ENCODE data around the gene PRTN3.
"Not testable (repeated sequence)": the region's sequence is repeated elsewhere in the genome, so short reads cannot be mapped to it uniquely, and the experiment has no call there.

PRTN3 gene

DNA sequence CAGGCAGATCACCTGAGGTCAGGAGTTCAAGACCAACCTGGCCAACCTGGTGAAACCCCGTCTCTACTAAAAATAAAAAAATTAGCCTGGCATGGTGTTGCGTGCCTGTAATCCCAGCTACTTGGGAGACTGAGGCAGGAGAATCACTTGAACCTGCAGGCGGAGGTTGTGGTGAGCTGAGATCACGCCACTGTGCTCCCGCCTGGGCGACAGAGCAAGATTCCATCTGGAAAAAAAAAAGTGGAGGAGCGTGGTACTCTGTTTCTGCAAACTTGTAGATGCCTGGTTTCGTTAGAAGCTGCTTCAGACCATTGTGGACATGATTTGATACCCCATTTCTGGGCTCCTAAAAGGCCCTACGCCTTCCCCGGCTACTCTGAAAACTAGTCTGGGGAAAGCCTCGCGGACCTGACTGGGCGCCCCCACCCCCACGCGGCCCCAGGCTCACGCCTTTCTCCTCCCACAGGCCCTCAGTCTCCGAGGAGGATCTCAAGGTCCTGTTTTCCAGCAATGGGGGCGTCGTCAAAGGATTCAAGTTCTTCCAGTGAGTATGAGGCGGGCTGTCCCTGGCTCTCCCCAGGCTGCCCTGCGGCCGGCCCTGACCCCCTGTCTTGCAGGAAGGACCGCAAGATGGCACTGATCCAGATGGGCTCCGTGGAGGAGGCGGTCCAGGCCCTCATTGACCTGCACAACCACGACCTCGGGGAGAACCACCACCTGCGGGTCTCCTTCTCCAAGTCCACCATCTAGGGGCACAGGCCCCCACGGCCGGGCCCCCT is 30.5 kb upstream of the PRTN3 start:
- Mint-ChIP-seq H3K27me3 (no peaks in the 10 kb centered on the region), H3K27ac (no peak overlapping the region), H3K4me1 (peaks cover 20% of the 10 kb centered on the region), H3K9me3 (peaks cover 0 to 6% of the 10 kb centered on the region in 2 donors), H3K4me3 (no peak overlapping the region)
- ATAC-seq = no peak
- no peak for DNase-seq

DNA sequence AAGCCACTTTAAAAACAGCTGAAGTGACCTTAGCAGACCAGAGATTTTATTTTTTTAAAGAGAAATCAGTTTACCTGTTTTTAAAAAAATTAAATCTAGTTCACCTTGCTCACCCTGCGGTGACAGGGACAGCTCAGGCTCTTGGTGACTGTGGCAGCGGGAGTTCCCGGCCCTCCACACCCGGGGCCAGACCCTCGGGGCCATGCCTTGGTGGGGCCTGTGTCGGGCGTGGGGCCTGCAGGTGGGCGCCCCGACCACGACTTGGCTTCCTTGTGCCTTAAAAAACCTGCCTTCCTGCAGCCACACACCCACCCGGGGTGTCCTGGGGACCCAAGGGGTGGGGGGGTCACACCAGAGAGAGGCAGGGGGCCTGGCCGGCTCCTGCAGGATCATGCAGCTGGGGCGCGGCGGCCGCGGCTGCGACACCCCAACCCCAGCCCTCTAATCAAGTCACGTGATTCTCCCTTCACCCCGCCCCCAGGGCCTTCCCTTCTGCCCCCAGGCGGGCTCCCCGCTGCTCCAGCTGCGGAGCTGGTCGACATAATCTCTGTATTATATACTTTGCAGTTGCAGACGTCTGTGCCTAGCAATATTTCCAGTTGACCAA is 29.8 kb upstream of the PRTN3 start:
- no peak for DNase-seq
- no peak for ATAC-seq
- Mint-ChIP-seq H3K27ac (no peak overlapping the region), H3K9me3 (peaks cover 0 to 12% of the 10 kb centered on the region in 2 donors), H3K4me1 (peaks cover 20% of the 10 kb centered on the region), H3K4me3 (no peak overlapping the region), H3K27me3 (no peaks in the 10 kb centered on the region)

DNA sequence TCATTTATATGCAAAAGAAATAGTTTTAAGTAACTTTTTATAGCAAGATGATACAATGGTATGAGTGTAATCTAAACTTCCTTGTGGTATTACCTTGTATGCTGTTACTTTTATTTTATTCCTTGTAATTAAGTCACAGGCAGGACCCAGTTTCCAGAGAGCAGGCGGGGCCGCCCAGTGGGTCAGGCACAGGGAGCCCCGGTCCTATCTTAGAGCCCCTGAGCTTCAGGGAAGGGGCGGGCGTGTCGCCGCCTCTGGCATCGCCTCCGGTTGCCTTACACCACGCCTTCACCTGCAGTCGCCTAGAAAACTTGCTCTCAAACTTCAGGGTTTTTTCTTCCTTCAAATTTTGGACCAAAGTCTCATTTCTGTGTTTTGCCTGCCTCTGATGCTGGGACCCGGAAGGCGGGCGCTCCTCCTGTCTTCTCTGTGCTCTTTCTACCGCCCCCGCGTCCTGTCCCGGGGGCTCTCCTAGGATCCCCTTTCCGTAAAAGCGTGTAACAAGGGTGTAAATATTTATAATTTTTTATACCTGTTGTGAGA is 29.2 kb upstream of the PRTN3 start:
- DNase-seq (no peak), ATAC-seq (no peak)
- Mint-ChIP-seq H3K4me1 (peaks cover 20% of the 10 kb centered on the region), H3K4me3 (no peak overlapping the region), H3K27me3 (no peaks in the 10 kb centered on the region), H3K27ac (peak overlapping the region in 1 of 2 donors; percentile 59), H3K9me3 (peaks cover 4 to 17% of the 10 kb centered on the region in 2 donors)

DNA sequence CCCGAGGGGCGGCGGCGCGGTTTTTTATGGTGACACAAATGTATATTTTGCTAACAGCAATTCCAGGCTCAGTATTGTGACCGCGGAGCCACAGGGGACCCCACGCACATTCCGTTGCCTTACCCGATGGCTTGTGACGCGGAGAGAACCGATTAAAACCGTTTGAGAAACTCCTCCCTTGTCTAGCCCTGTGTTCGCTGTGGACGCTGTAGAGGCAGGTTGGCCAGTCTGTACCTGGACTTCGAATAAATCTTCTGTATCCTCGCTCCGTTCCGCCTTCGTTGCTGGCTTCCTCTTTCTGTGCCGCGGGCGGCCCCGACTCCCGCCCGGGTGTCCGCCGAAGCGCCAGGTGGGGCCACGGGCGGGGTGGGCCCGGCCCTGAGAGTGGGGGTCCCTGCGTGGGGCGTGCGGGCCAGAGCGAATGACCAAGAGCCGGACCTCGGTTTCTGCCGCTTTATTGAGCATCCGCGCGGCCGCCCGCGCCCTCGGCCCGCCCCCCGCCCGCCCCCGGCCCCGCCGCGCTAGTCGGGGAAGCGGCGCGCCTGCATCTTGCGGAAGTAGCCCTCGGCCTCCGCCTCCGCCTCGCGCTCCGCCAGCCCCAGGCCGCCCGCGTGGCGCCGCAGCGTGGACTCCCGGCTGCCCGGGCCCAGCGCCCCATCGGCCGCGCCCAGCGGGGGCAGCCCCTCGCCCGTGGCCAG is 28.6 kb upstream of the PRTN3 start:
- no peak overlapping the region for H3K4me3 Mint-ChIP-seq
- H3K9me3 Mint-ChIP-seq = peaks cover 9 to 22% of the 10 kb centered on the region in 2 donors
- no peak overlapping the region for H3K27ac Mint-ChIP-seq
- no peaks in the 10 kb centered on the region for H3K27me3 Mint-ChIP-seq
- H3K4me1 Mint-ChIP-seq = peaks cover 14% of the 10 kb centered on the region
- DNase-seq = no peak
- peak; percentile 27 for ATAC-seq

DNA sequence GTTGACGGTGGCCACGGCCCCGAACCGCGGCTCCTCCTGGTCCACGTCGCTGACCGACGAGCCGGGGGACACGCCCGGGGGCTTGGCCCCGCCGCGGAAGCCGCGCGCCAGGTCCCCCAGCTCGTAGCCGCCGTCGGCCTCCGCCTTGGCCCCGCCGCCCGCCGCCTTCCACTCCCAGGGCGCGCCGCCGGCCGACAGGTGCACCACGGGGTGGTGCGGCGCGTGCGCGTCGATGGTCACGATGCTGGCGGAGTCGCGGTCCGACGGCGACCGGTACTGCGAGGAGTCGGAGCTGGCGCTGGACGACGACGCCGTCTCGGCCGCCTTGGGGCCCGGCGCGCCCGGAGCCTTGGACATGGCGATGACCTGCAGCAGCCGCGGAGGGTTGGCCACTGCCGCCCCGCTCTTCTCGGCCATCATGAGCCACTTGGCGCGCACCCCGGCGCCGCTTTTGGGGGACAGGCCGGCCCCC is 28.0 kb upstream of the PRTN3 start:
- peak; percentile 25 for ATAC-seq
- peaks cover 8% of the 10 kb centered on the region for H3K4me1 Mint-ChIP-seq

DNA sequence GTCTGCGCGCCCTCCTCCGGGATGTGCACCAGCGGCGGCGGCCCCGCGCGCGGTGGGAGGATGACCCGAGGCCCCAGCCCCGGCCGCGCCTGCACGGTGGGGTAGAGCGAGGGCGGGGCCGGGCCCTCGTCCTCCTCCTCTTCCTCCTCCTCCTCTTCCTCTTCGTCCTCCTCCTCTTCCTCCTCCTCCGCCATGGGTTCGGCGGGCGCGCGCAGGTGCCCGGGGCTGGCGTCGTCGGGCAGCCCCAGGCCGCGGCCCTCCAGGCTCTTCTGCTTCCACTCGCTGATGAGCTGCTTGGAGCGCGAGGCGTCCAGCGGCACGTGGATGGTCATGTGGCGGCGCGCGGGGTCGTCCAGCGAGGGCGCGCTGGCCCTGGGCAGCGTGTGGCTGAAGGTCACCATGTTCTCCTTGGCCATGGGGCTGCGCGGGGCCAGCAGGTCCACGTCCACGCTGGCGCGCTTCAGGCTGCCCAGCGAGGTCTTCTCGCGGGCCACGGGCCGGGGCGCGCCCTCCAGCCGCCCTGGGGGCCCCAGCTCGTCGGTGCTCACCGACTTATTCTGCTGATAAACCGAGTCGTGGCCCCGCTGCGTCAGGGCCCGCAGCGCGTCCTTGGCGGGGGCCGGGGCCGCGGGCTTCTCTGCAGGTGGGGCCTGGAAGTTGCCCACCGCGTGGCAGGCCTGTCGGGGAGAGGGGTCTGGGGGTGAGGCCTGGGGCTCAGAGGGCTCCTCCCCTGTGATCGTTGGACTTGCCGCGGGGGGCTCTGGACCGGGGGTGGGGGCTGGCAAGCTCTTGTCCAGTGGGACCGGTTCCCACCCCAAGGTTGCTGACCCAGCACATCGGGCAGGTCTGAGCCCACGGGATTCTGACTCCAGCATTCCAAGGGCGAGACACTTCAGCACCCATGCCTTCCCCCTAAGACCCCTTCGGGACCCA is 27.3 kb upstream of the PRTN3 start:
- DNase-seq (no peak), ATAC-seq (peak; percentile 50)
- H3K4me1 Mint-ChIP-seq = peaks cover 6% of the 10 kb centered on the region
- no peak overlapping the region for H3K4me3 Mint-ChIP-seq
- peak overlapping the region in 1 of 2 donors; percentile 93 for H3K27ac Mint-ChIP-seq
- H3K27me3 Mint-ChIP-seq = no peaks in the 10 kb centered on the region
- H3K9me3 Mint-ChIP-seq = peaks cover 9 to 22% of the 10 kb centered on the region in 2 donors

More for the DNA sequence above, 28.0 kb upstream of the PRTN3 start:
- H3K27ac Mint-ChIP-seq = no peak overlapping the region
- peaks cover 9 to 22% of the 10 kb centered on the region in 2 donors for H3K9me3 Mint-ChIP-seq
- no peaks in the 10 kb centered on the region for H3K27me3 Mint-ChIP-seq
- H3K4me3 Mint-ChIP-seq = no peak overlapping the region
- no peak for DNase-seq

DNA sequence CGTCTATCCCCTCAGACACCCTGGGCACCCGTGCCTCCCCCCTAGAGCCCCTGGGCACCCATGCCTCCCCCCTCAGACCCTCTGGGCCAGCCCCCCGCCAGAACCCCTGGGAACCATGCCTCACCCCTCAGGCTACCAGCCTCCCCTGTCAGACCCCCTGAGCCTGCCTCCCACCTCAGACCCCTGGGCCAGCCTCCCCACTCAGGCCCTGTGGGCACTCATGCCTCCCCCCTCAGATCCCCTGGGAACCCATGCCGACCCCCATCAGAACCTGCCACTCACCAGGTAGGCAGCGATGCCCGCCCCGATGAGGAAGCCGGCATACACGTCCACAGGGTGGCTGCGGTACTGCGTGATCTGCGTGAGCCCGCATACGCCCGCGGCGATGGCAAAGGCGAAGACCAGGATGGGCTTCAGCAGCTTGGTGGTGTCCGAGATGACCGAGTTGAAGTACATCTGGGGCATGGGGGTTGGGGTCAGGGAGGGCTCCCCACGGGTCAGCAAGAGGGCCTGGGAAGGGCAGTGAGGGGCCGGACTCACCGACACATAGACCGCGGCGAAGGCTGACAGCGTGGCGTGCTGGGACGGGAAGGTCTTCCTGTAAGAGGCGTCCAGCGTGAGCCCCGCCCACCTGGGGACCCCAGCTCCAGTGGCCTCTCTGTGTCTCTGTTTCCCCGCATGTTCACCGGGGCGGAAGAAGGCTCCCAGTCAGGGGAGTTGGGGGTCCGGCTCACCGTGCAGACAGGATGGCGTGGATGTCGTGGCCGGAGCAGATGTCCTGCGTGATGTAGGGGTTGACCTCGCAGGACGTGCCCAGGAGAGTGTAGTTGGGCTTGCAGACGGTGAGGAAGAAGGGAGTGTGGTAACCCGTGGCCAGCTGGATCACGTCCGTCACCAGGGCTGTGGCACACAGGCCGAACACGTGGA is 26.4 kb upstream of the PRTN3 start:
- DNase-seq = no peak
- ATAC-seq = peak; percentile 31
- peak overlapping the region in 1 of 2 donors; percentile 59 for H3K4me3 Mint-ChIP-seq
- no peaks in the 10 kb centered on the region for H3K27me3 Mint-ChIP-seq
- H3K4me1 Mint-ChIP-seq = peaks cover 6% of the 10 kb centered on the region
- peaks cover 9 to 22% of the 10 kb centered on the region in 2 donors for H3K9me3 Mint-ChIP-seq
- H3K27ac Mint-ChIP-seq = peak overlapping the region in 1 of 2 donors; percentile 96

DNA sequence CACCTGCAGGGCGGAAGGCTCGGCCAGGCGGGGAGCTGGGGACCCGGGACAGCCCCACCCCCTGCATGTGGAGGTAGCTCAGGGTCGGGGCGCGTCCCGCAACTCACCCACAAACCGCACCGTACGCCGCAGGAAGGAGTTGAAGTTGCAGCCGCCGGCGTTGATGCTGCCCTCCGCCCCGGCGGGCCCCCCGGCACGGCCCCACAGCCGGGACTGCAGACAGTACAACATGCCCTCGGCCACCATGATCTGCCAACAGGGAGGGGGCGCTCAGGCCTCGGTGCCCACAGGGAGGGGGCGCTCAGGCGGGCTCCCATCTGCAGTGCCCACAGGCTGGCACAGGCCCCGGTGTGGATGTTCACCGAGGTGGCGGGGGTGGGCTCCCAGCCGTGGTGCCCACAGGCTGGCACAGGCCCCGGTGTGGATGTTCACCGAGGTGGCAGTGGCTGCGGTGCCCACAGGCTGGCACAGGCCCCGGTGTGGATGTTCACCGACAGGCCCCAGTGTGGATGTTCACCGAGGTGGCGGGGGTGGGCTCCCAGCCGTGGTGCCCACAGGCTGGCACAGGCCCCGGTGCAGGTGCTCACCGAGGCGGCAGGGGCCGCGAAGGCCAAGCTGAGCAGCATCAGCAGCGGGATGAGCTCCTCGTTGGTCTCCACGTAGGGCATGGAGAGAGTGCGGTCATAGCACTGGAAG is 25.6 kb upstream of the PRTN3 start:
- Mint-ChIP-seq H3K4me3 (peak overlapping the region in 1 of 2 donors; percentile 59), H3K27ac (peak overlapping the region in 1 of 2 donors; percentile 96), H3K4me1 (peaks cover 6% of the 10 kb centered on the region), H3K9me3 (peaks cover 9 to 22% of the 10 kb centered on the region in 2 donors), H3K27me3 (no peaks in the 10 kb centered on the region)
- ATAC-seq (peak; percentile 13), DNase-seq (no peak)

DNA sequence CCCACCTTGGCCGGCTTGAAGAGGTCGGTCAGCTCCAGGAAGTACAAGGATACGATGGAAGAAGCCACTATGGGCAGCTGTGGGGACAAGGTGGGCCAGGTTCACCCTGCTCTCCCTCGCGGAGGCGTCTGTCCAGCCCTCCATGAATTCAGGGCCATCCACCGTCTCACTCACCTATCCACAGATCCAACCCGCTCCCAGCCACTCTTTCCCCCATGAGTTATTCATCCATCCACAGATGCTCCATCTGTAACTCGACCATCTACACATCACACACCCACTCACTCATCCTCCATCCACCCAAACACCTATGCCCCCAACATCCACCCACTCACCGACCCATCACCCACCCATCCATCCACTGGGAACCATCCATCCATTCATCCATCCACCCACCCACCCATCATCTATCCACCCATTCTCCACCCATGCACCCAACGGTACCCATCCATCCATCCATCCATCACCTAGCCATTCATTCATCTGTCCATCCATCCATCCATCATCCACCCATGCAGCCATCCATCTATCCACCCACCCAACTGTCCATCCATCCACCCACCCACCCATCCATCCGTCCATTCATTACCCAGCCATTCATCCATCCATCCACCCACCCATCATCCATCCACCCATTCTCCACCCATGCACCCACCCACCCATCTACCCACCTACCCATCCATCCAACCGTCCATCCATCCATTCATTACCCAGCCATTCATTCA is 24.9 kb upstream of the PRTN3 start:
- Mint-ChIP-seq H3K9me3 (peaks cover 9 to 22% of the 10 kb centered on the region in 2 donors), H3K4me3 (no peak overlapping the region), H3K27me3 (peaks cover under 1% of the 10 kb centered on the region), H3K4me1 (peaks cover 6% of the 10 kb centered on the region), H3K27ac (peak overlapping the region in 1 of 2 donors; percentile 48)
- ATAC-seq = no peak
- DNase-seq = no peak

DNA sequence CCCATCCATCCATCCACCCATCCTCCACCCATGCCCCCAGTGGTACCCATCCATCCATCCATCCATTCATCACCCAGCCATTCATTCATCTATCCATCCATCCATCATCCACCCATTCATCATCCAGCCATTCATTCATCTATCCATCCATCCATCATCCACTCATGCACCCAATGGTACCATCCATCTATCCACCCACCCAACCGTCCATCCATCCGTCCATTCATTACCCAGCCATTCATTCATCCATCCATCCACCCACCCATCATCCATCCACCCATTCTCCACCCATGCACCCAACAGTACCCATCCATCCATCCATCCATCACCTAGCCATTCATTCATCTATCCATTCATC is 24.3 kb upstream of the PRTN3 start:
- ATAC-seq (no peak), DNase-seq (no peak)
- no peak overlapping the region for H3K4me3 Mint-ChIP-seq
- H3K27ac Mint-ChIP-seq = no peak overlapping the region
- peaks cover 6% of the 10 kb centered on the region for H3K4me1 Mint-ChIP-seq
- peaks cover 9 to 22% of the 10 kb centered on the region in 2 donors for H3K9me3 Mint-ChIP-seq
- peaks cover 5% of the 10 kb centered on the region for H3K27me3 Mint-ChIP-seq

DNA sequence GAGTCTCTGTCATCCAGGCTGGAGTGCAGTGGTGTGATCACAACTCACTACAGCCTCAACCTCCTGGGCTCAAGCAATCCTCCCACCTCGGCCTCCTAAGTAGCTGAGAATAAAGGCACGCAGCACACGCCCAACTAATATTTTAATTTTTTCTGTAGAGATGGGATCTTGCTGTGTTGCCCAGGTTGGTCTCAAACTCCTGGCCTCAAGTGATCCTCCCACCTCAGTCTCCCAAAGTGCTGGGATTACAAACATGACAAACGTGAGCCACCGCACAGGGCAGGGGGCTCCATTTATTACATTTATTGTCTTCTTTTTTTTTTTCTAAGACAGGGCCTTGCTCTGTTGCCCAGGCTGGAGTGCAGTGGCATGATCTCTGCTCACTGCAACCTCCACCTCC is 20.6 kb upstream of the PRTN3 start:
- H3K27ac Mint-ChIP-seq, ATAC-seq, DNase-seq, H3K4me3 Mint-ChIP-seq, H3K4me1 Mint-ChIP-seq: not testable (repeated sequence)
- peaks cover 34% of the 10 kb centered on the region for H3K27me3 Mint-ChIP-seq
- peaks cover 9 to 15% of the 10 kb centered on the region in 2 donors for H3K9me3 Mint-ChIP-seq

DNA sequence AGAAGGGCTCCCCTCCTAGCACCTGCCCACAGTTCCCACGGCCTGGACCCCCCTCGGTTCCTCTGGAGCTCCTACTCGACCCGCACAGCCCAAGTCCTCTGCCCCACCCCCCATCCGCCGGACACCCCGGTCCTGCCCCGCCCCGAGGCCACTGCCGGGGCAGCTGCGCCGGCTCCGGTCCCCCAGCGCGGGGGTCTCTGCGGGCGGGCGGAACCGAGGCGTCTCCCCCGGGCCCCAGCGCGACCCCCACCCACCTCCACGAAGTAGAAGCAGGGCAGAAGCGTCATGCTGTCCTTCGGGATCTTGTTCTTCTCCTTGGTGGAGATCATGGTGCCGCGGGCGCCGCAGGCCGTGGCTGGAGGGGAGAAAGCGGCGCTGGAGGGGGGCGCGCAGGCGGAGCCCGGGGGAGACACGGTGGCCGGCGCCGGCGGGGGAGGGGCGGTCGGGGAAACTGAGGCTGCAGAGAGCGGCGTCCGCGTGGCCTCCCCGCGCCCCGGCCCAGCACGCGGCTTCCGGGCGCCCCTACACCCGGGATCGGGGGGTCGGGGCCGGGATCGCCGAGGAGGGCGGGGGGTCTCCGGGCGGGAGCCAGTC is 19.5 kb upstream of the PRTN3 start:
- H3K27ac Mint-ChIP-seq = no peak overlapping the region
- H3K4me1 Mint-ChIP-seq = no peaks in the 10 kb centered on the region
- peak overlapping the region; percentile 53 to 67 for H3K4me3 Mint-ChIP-seq
- peaks cover 7 to 8% of the 10 kb centered on the region in 2 donors for H3K9me3 Mint-ChIP-seq
- peaks cover 43% of the 10 kb centered on the region for H3K27me3 Mint-ChIP-seq
- ATAC-seq (peak; percentile 33), DNase-seq (no peak)
